ENCODE data around the gene CDKN2A. TPM values are rescaled to one million over a fixed set of nuclear protein-coding genes. Genes with fewer than 3 reads are reported as not detected.

Gene CDKN2A
- total RNA-seq, 1 experiment from 2014 or later = not detected

DNA sequence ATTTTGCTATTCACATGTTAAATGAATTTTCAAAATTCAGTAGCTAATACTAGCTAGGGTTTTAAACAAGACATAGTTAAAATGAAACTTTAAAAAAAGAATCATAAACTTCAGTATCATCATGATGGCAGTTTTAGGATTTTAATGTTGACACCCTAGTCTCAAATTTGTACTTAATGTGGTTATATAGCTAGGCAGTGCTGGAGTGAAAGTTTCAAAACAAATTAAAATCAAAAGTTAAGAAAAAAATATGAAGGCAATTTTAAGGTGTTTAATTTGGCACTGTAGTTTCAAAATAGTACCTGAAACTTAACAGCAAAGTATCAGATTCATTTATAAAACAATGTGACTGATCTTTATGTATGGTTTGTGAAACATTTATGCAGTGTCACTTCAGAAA, 34.2 kb upstream of the CDKN2A start:
- BruUV-seq (replicated peaks) = no TSS peak

DNA sequence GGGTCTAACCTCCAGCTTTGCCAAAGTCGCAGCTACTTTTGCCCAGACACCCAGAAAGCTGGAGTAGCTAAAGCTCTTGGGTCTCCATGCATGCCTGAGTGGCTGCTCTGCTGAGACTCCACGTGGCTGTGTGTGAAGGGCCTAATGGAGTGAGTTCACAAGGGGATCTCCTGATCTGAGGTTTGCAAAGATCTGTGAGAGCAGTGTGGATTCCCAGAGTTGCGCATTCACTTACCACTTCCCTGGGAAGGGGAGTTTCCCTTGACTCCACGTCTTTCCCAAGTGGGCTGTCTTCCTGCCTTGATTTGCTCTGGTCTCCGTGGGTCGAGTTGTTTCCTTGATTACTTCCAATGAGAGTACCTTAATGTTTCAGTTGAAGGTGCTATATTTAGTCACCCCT, 32.5 kb upstream of the CDKN2A start:
- no peak for DNase-seq (ENCODE audit: low read depth, low spot score)
- Histone ChIP-seq H3K9me3 (ENCODE audit: control insufficient read depth, insufficient read depth, low read depth, low read length) (no peaks in the 10 kb centered on the region), H3K4me1 (ENCODE audit: control insufficient read depth, insufficient read depth, low read length) (no peaks in the 10 kb centered on the region), H3K27me3 (ENCODE audit: control insufficient read depth, insufficient read depth, low read length) (no peaks in the 10 kb centered on the region), H3K4me3 (ENCODE audit: low read depth in 2 of 2, low read length in 2 of 2) (no peak overlapping the region), H3K36me3 (ENCODE audit: control insufficient read depth, insufficient read depth, low read length) (no peaks in the 10 kb centered on the region), H3K27ac (ENCODE audit: low read length) (no peak overlapping the region)
- ATAC-seq = no peak
- TF ChIP-seq, protein P1, sequence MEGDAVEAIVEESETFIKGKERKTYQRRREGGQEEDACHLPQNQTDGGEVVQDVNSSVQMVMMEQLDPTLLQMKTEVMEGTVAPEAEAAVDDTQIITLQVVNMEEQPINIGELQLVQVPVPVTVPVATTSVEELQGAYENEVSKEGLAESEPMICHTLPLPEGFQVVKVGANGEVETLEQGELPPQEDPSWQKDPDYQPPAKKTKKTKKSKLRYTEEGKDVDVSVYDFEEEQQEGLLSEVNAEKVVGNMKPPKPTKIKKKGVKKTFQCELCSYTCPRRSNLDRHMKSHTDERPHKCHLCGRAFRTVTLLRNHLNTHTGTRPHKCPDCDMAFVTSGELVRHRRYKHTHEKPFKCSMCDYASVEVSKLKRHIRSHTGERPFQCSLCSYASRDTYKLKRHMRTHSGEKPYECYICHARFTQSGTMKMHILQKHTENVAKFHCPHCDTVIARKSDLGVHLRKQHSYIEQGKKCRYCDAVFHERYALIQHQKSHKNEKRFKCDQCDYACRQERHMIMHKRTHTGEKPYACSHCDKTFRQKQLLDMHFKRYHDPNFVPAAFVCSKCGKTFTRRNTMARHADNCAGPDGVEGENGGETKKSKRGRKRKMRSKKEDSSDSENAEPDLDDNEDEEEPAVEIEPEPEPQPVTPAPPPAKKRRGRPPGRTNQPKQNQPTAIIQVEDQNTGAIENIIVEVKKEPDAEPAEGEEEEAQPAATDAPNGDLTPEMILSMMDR (IDR thresholded peaks at IDR 0.05) = no peak
- TF ChIP-seq, protein P2, sequence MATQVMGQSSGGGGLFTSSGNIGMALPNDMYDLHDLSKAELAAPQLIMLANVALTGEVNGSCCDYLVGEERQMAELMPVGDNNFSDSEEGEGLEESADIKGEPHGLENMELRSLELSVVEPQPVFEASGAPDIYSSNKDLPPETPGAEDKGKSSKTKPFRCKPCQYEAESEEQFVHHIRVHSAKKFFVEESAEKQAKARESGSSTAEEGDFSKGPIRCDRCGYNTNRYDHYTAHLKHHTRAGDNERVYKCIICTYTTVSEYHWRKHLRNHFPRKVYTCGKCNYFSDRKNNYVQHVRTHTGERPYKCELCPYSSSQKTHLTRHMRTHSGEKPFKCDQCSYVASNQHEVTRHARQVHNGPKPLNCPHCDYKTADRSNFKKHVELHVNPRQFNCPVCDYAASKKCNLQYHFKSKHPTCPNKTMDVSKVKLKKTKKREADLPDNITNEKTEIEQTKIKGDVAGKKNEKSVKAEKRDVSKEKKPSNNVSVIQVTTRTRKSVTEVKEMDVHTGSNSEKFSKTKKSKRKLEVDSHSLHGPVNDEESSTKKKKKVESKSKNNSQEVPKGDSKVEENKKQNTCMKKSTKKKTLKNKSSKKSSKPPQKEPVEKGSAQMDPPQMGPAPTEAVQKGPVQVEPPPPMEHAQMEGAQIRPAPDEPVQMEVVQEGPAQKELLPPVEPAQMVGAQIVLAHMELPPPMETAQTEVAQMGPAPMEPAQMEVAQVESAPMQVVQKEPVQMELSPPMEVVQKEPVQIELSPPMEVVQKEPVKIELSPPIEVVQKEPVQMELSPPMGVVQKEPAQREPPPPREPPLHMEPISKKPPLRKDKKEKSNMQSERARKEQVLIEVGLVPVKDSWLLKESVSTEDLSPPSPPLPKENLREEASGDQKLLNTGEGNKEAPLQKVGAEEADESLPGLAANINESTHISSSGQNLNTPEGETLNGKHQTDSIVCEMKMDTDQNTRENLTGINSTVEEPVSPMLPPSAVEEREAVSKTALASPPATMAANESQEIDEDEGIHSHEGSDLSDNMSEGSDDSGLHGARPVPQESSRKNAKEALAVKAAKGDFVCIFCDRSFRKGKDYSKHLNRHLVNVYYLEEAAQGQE (IDR thresholded peaks at IDR 0.05; ENCODE audit: insufficient read depth in 1 of 2, low read depth in 2 of 2, low read length in 1 of 2) = no peak
- TF ChIP-seq SIN3A (IDR thresholded peaks at IDR 0.05; ENCODE audit: borderline replicate concordance, insufficient read depth, low read depth, low read length) (no peak), POLR2AphosphoS5 (IDR thresholded peaks at IDR 0.05; ENCODE audit: low read depth, low read length) (no peak), TCF7L2 (IDR thresholded peaks at IDR 0.05; ENCODE audit: low read depth, low read length) (no peak)
- in situ Hi-C loops (cut with HindIII; ENCODE audit: low pct_unique_long_range_greater_than_20kb, low sequenced_read_pairs) = no loop called here
- ChIA-PET POLR2A (no interaction called here), CTCF (no interaction called here)
- intact Hi-C loops (cut with micrococcal nuclease; ENCODE audit: unreplicated experiment) = no loop called here
- no TSS peak for BruUV-seq (replicated peaks)

More for the DNA sequence above, 34.2 kb upstream of the CDKN2A start:
- intact Hi-C loops (cut with micrococcal nuclease; ENCODE audit: unreplicated experiment) = no loop called here
- Histone ChIP-seq H3K9me3 (ENCODE audit: control insufficient read depth, insufficient read depth, low read depth, low read length) (no peaks in the 10 kb centered on the region), H3K27me3 (ENCODE audit: control insufficient read depth, insufficient read depth, low read length) (no peaks in the 10 kb centered on the region), H3K4me3 (ENCODE audit: low read depth in 2 of 2, low read length in 2 of 2) (no peak overlapping the region), H3K27ac (ENCODE audit: low read length) (no peak overlapping the region), H3K4me1 (ENCODE audit: control insufficient read depth, insufficient read depth, low read length) (no peaks in the 10 kb centered on the region), H3K36me3 (ENCODE audit: control insufficient read depth, insufficient read depth, low read length) (no peaks in the 10 kb centered on the region)
- TF ChIP-seq POLR2AphosphoS5 (IDR thresholded peaks at IDR 0.05; ENCODE audit: low read depth, low read length) (no peak), TCF7L2 (IDR thresholded peaks at IDR 0.05; ENCODE audit: low read depth, low read length) (no peak)
- TF ChIP-seq, protein P2 (IDR thresholded peaks at IDR 0.05; ENCODE audit: insufficient read depth in 1 of 2, low read depth in 2 of 2, low read length in 1 of 2) = no peak
- TF ChIP-seq, protein P1 (IDR thresholded peaks at IDR 0.05) = no peak
- in situ Hi-C loops (cut with HindIII; ENCODE audit: low pct_unique_long_range_greater_than_20kb, low sequenced_read_pairs) = no loop called here
- DNase-seq (ENCODE audit: low read depth, low spot score) = no peak
- no peak for ATAC-seq
- POLR2A ChIA-PET = no interaction called here
- CTCF ChIA-PET = no interaction called here

All from Panc1 (cell line).